ENCODE measurements around the gene ZNF316. TPM values are rescaled to one million over a fixed set of nuclear protein-coding genes. Genes with fewer than 3 reads are reported as not detected.

Gene ZNF316
- total RNA-seq: 40.7 and 43.8 TPM in 2 replicates
- long read RNA-seq, partial matches to known transcripts: 0 of 1 reads
- long read RNA-seq, other reads (novel, unspliced or antisense): 1 of 1 reads

DNA sequence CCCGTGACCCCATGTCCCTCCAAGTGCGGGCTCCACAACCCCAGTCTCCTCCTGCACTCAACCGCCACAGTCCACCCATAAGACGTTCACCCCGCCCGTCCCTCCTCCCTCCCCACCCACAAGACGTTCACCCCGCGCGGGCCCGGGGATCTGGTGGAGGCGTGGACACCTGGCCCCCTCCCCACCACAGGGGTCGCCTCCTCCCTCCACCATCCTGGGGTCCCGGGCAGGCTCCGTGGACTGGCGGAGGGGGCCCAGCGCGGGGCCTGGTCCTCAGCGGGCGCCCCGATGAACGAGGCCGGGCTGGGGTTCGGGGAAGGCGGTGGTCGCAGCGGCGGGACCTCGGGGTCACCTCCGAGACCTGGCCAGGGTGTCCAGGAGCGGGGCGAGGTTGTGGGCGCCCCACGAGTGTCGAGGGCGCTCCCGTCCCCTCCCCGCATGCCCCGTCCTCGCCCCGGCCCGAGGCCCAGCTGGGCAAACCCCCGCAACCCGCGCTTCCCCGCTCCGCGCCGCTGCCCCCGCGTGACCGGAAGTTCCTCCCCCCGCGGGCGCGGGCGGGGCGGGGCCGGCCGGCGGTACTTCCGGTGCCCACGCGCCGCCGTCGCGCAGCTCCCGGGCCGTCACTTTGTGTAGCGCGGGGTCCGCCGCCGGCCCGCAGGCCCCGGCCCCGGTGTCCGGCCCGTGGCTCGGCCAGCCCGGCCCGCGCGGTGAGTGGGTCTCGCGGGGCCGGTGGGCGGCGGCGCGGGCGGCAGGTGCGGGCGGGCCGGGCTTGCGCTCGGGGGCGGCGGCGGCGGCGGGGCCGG is at the start of gene ZNF316:
ZNF316 (plus strand) TSS at position 578 of the 803 bp plus-strand sequence. CDS start 5,092 bp downstream, outside the sequence.
- Mint-ChIP-seq H3K4me3 (peak within 1 kb of the TSS; percentile 87), H3K27me3 (ENCODE audit: low read depth) (no peaks in the 10 kb centered on the region), H3K27ac (ENCODE audit: unreplicated experiment) (peak within 1 kb of the TSS; percentile 62), H3K4me1 (peaks cover 27% of the 10 kb centered on the region), H3K36me3 (ENCODE audit: low read depth) (peaks cover 7% of the 10 kb centered on the region), H3K9me3 (no peaks in the 10 kb centered on the region)
- peak; percentile 34 for DNase-seq (ENCODE audit: low read depth, low spot score)
- no peak for TF ChIP-seq CTCF (conservative IDR thresholded peaks at IDR 0.05)

DNA sequence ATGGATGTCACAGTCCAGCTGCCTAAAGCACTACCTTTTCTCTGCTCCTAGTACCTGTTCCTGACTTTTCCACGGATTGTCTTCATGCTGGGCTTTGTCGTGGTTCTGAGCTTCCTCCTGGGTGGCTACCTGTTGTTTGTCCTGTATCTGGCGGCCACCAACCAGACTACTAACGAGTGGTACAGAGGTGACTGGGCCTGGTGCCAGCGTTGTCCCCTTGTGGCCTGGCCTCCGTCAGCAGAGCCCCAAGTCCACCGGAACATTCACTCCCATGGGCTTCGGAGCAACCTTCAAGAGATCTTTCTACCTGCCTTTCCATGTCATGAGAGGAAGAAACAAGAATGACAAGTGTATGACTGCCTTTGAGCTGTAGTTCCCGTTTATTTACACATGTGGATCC is 48.6 kb upstream of the ZNF316 start:
- TF ChIP-seq CTCF (conservative IDR thresholded peaks at IDR 0.05): no peak
- no peaks in the 10 kb centered on the region for H3K9me3 Mint-ChIP-seq
- H3K4me1 Mint-ChIP-seq: peaks cover 17% of the 10 kb centered on the region
- H3K27me3 Mint-ChIP-seq (ENCODE audit: low read depth): no peaks in the 10 kb centered on the region
- H3K27ac Mint-ChIP-seq (ENCODE audit: unreplicated experiment): peak overlapping the region; percentile 81
- DNase-seq (ENCODE audit: low read depth, low spot score): no peak
- peaks cover 14% of the 10 kb centered on the region for H3K36me3 Mint-ChIP-seq (ENCODE audit: low read depth)
- peak overlapping the region; percentile 85 for H3K4me3 Mint-ChIP-seq

DNA sequence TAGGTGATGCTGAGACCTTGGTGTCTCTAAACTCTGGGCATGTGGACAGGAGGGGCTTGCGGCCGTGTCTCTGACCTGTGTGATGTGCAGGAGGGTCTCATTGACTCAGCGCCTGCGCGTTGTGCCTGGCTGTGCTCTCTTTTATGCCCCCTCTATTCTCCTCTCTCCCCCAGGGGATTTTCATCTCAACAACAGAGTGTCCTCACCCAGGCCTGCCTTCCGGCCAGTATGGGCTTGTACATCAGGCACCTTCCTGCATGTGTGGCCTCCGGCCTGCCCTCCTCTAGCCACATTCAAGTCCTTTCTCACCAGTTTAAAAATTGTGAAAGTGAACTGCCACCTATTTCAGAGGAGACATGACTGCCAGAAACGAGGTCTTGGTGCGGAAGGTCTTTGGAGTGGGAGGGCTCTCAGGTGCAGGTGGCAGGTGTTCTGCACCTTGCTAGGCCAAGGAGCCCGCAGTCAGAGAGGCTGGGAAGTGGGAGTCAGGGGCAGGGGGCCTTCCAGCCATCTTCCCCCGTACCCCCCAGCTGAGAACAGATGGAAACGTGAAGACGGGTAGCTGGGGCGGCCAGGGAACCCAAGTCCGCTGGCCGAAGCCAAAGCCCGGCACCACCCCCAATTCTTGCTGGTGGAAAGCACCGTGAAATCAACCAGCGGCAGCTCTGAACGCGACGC is 47.8 kb upstream of the ZNF316 start:
- Mint-ChIP-seq H3K9me3 (no peaks in the 10 kb centered on the region), H3K27me3 (ENCODE audit: low read depth) (no peaks in the 10 kb centered on the region), H3K36me3 (ENCODE audit: low read depth) (peaks cover 14% of the 10 kb centered on the region), H3K4me3 (peak overlapping the region; percentile 85), H3K4me1 (peaks cover 17% of the 10 kb centered on the region), H3K27ac (ENCODE audit: unreplicated experiment) (no peak overlapping the region)
- TF ChIP-seq CTCF (conservative IDR thresholded peaks at IDR 0.05): no peak
- DNase-seq (ENCODE audit: low read depth, low spot score): no peak

GRCh38 chr7:6589829-6590644 is 47.1 kb upstream of the ZNF316 start, which contains the start of gene INTS15:
Gene INTS15 (plus strand): TSS chr7:6590021. CDS start chr7:6590284, 263 bp downstream.
- H3K4me1 Mint-ChIP-seq: peaks cover 17% of the 10 kb centered on the region
- peak within 1 kb of the TSS; percentile 89 for H3K4me3 Mint-ChIP-seq
- H3K36me3 Mint-ChIP-seq (ENCODE audit: low read depth): peaks cover 9% of the 10 kb centered on the region
- DNase-seq (ENCODE audit: low read depth, low spot score): peak; percentile 74
- no peaks in the 10 kb centered on the region for H3K9me3 Mint-ChIP-seq
- H3K27me3 Mint-ChIP-seq (ENCODE audit: low read depth): no peaks in the 10 kb centered on the region
- peak within 1 kb of the TSS; percentile 44 for H3K27ac Mint-ChIP-seq (ENCODE audit: unreplicated experiment)
- TF ChIP-seq CTCF (conservative IDR thresholded peaks at IDR 0.05): peak; percentile 84

DNA sequence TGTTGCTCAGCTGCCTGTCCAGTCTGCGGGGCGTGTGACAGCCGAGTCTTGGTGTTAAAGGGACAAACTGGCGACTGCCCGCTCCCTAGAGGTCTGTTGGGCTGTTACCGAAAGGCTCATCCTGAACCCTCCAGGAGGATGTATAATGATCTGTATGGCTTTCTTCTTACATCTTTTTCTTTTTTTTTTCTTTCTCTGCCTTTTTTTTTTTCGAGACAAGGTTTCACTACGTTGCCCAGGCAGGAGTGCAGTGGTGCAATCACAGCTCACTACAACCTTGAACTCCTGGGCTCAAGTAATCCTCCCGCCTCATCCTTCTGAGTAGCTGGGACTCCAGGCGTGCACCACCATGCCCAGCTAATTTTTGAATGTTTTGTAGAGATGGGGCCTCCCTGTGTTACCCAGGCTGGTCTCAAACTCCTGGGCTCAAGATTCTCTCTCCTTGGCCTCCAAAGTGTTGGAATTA is 46.4 kb upstream of the ZNF316 start:
- no peak for TF ChIP-seq CTCF (conservative IDR thresholded peaks at IDR 0.05)
- no peaks in the 10 kb centered on the region for H3K9me3 Mint-ChIP-seq
- peak overlapping the region; percentile 89 for H3K4me3 Mint-ChIP-seq
- peaks cover 17% of the 10 kb centered on the region for H3K4me1 Mint-ChIP-seq
- H3K27me3 Mint-ChIP-seq (ENCODE audit: low read depth): no peaks in the 10 kb centered on the region
- DNase-seq (ENCODE audit: low read depth, low spot score): no peak
- peaks cover 8% of the 10 kb centered on the region for H3K36me3 Mint-ChIP-seq (ENCODE audit: low read depth)
- peak overlapping the region; percentile 44 for H3K27ac Mint-ChIP-seq (ENCODE audit: unreplicated experiment)

Measured in neural crest cell (in vitro differentiated cells).